Upper lobe of left lung (tissue), 4 donors: ENCODE results near the gene RAP2A.

ENCODE experiments used
- CTCF ChIP-seq, 6 experiments: fragments of 450-650 bp in 4 of 6; fragments of 200-600 bp in 2 of 6; sonication (generic) in 2 of 6; IDR thresholded peaks; one replicate each; pipeline ENCODE4 v1.5.1; 2016 to 2019; ENCODE audit warnings: antibody characterized with exemption in 6 of 6
- EP300 ChIP-seq, 4 donors: sonication (generic); formaldehyde crosslinking; IDR thresholded peaks; one replicate each; pipeline ENCODE4 v1.5.1; 2017; ENCODE audit warnings: antibody characterized with exemption in 4 of 4, control low read depth in 2 of 4
- POLR2A ChIP-seq, 4 donors: fragments of 450-650 bp; IDR thresholded peaks; one replicate each; pipeline ENCODE4 v1.5.1; 2016 to 2017; ENCODE audit warnings: antibody characterized with exemption in 4 of 4, mild to moderate bottlenecking in 2 of 4
- POLR2AphosphoS5 ChIP-seq, 2 donors: sonication (generic); formaldehyde crosslinking; IDR thresholded peaks; one replicate each; pipeline ENCODE4 v1.5.1; 2017; ENCODE audit warnings: antibody characterized with exemption in 2 of 2

- TF ChIP-seq CTCF (IDR thresholded peaks at IDR 0.05): no peak
- no peak for TF ChIP-seq EP300 (IDR thresholded peaks at IDR 0.05)
- TF ChIP-seq POLR2A (IDR thresholded peaks at IDR 0.05): no peak
- no peak for TF ChIP-seq POLR2AphosphoS5 (IDR thresholded peaks at IDR 0.05)
Measured at GRCh38 chr13:97445522-97446187, 11.7 kb downstream of the RAP2A start.
